H9 (cell line): ENCODE measurements around the gene DSTN. TPM values are rescaled to one million over a fixed set of nuclear protein-coding genes. Genes with fewer than 3 reads are reported as not detected.

Experiments used
- DNase-seq: peaks from one replicate; pipeline ENCODE4 v3.0.0-alpha.2; 2017
- H2AFZ ChIP-seq: one replicate; pipeline ENCODE4 v1.6.1; 2013; ENCODE audit warnings: mild to moderate bottlenecking, low read length, control low read depth, moderate library complexity
- H2AK5ac ChIP-seq: 2 replicates; pipeline ENCODE4 v1.6.1; 2013; ENCODE audit warnings: low read length, control low read depth, mixed read lengths; ENCODE audit not compliant: insufficient read length
- H2BK120ac ChIP-seq: one replicate; pipeline ENCODE4 v1.6.1; 2013; ENCODE audit warnings: low read depth, mild to moderate bottlenecking, low read length, control low read depth, inconsistent platforms; ENCODE audit not compliant: poor library complexity, severe bottlenecking
- H2BK12ac ChIP-seq: 2 replicates; pipeline ENCODE4 v1.6.1; 2013; ENCODE audit warnings: low read length, control low read depth, mixed read lengths, low read depth; ENCODE audit not compliant: insufficient read length
- H2BK15ac ChIP-seq: 2 replicates; pipeline ENCODE4 v1.6.1; 2013; ENCODE audit warnings: low read depth, low read length, control low read depth
- H2BK20ac ChIP-seq: one replicate; pipeline ENCODE4 v1.6.1; 2013; ENCODE audit warnings: low read depth, mild to moderate bottlenecking, low read length, control low read depth, inconsistent platforms; ENCODE audit not compliant: poor library complexity, severe bottlenecking
- H2BK5ac ChIP-seq: 2 replicates; pipeline ENCODE4 v1.6.1; 2013; ENCODE audit warnings: low read length, control low read depth, mixed read lengths; ENCODE audit not compliant: insufficient read length
- H3K14ac ChIP-seq: 2 replicates; pipeline ENCODE4 v1.6.1; 2013; ENCODE audit warnings: low read length, control low read depth; ENCODE audit not compliant: insufficient read depth
- H3K18ac ChIP-seq: 2 replicates; pipeline ENCODE4 v1.6.1; 2013; ENCODE audit warnings: low read depth, mild to moderate bottlenecking, mixed read lengths, low read length, control low read depth; ENCODE audit not compliant: insufficient read length
- H3K23ac ChIP-seq: 2 replicates; pipeline ENCODE4 v1.6.1; 2013; ENCODE audit warnings: low read length, control low read depth, mixed read lengths, low read depth; ENCODE audit not compliant: insufficient read length
- H3K23me2 ChIP-seq: 2 replicates; pipeline ENCODE4 v1.6.1; 2013; ENCODE audit warnings: low read depth, mild to moderate bottlenecking, mixed read lengths, low read length, control low read depth; ENCODE audit not compliant: insufficient read length, poor library complexity, severe bottlenecking
- H3K27ac ChIP-seq: 2 replicates; pipeline ENCODE4 v1.5.1; 2013; ENCODE audit warnings: low read length, control low read depth, mixed read lengths, low read depth; ENCODE audit not compliant: insufficient read length
- H3K27me3 ChIP-seq: 2 replicates; pipeline ENCODE4 v1.6.1; 2013; ENCODE audit warnings: low read length, control low read depth, inconsistent platforms; ENCODE audit not compliant: insufficient read depth
- H3K4ac ChIP-seq: 2 replicates; pipeline ENCODE4 v1.6.1; 2013; ENCODE audit warnings: low read depth, mild to moderate bottlenecking, control low read depth, inconsistent platforms, low read length, moderate library complexity
- H3K4me1 ChIP-seq: 2 replicates; pipeline ENCODE4 v1.6.1; 2013; ENCODE audit warnings: low read length, control low read depth, inconsistent platforms; ENCODE audit not compliant: insufficient read depth
- H3K4me2 ChIP-seq: 2 replicates; pipeline ENCODE4 v1.6.1; 2013; ENCODE audit warnings: low read length, control low read depth, mixed read lengths; ENCODE audit not compliant: insufficient read length, insufficient read depth
- H3K56ac ChIP-seq: 2 replicates; pipeline ENCODE4 v1.6.1; 2013; ENCODE audit warnings: low read depth, mild to moderate bottlenecking, mixed read lengths, low read length, control low read depth; ENCODE audit not compliant: insufficient read length
- H3K79me1 ChIP-seq: 2 replicates; pipeline ENCODE4 v1.6.1; 2013; ENCODE audit warnings: low read depth, mild to moderate bottlenecking, moderate library complexity, low read length, control low read depth, inconsistent platforms; ENCODE audit not compliant: insufficient read depth, poor library complexity, severe bottlenecking
- H3K79me2 ChIP-seq: 2 replicates; pipeline ENCODE4 v1.6.1; 2013; ENCODE audit warnings: low read length, control low read depth, inconsistent platforms; ENCODE audit not compliant: insufficient read depth
- H3K9ac ChIP-seq: 2 replicates; pipeline ENCODE4 v1.6.1; 2013; ENCODE audit warnings: low read length, control low read depth, mixed read lengths; ENCODE audit not compliant: insufficient read length; ENCODE audit errors: extremely low read depth
- H3K9me3 ChIP-seq: one replicate; pipeline ENCODE4 v1.6.1; 2013; ENCODE audit warnings: low read depth, low read length, inconsistent platforms; ENCODE audit not compliant: control insufficient read depth
- H3T11ph ChIP-seq: one replicate; pipeline ENCODE4 v1.6.1; 2013; ENCODE audit warnings: mild to moderate bottlenecking, low read length, control low read depth, inconsistent platforms
- H4K20me1 ChIP-seq: one replicate; pipeline ENCODE4 v1.6.1; 2013; ENCODE audit not compliant: control insufficient read depth, insufficient read length, insufficient read depth
- H4K5ac ChIP-seq: 2 replicates; pipeline ENCODE4 v1.6.1; 2013; ENCODE audit warnings: low read depth, mild to moderate bottlenecking, mixed read lengths, low read length, control low read depth; ENCODE audit not compliant: insufficient read length
- H4K8ac ChIP-seq: replicated peaks from 2 replicates; pipeline ENCODE4 v1.6.1; 2013; ENCODE audit warnings: low read length, control low read depth, mixed read lengths, low read depth; ENCODE audit not compliant: insufficient read length
- H4K91ac ChIP-seq: 2 replicates; pipeline ENCODE4 v1.6.1; 2013; ENCODE audit warnings: low read depth, mild to moderate bottlenecking, moderate library complexity, mixed read lengths, low read length, control low read depth; ENCODE audit not compliant: insufficient read length
- H3K27ac Mint-ChIP-seq, 3 experiments: 2 replicates in 2 of 3; 3 replicates in 1 of 3; pipeline ENCODE4 v1.8.0; 2020 to 2021; ENCODE audit warnings: mixed read lengths in 3 of 3, mild to moderate bottlenecking in 1 of 3, moderate library complexity in 1 of 3
- H3K27me3 Mint-ChIP-seq: 2 replicates; pipeline ENCODE4 v1.8.0; 2021; ENCODE audit warnings: low read depth, mild to moderate bottlenecking, moderate library complexity, mixed read lengths
- H3K36me3 Mint-ChIP-seq, 3 experiments: 2 replicates in 2 of 3; 3 replicates in 1 of 3; pipeline ENCODE4 v1.8.0; 2020 to 2021; ENCODE audit warnings: low read depth in 3 of 3, mixed read lengths in 3 of 3; ENCODE audit not compliant: insufficient read depth in 1 of 3
- H3K4me1 Mint-ChIP-seq, 2 experiments: 2 replicates each; pipeline ENCODE4 v1.8.0; 2020; ENCODE audit warnings: mixed read lengths in 2 of 2
- H3K4me3 Mint-ChIP-seq, 2 experiments: 2 replicates in 1 of 2; 3 replicates in 1 of 2; pipeline ENCODE4 v1.8.0; 2020 to 2021; ENCODE audit warnings: mild to moderate bottlenecking in 2 of 2, mixed read lengths in 2 of 2, moderate library complexity in 1 of 2
- H3K9me3 Mint-ChIP-seq, 2 experiments: 2 replicates in 1 of 2; 3 replicates in 1 of 2; pipeline ENCODE4 v1.8.0; 2020; ENCODE audit warnings: mild to moderate bottlenecking in 2 of 2, mixed read lengths in 2 of 2, moderate library complexity in 1 of 2
- WGBS: extraction: QIAGEN DNeasy Blood & Tissue Kit; methylation state at CpG from one replicate; pipeline ENCODE4 v1.1.7; 2013; ENCODE audit warnings: missing lambda C conversion rate, low lambda C conversion rate, mixed read lengths; ENCODE audit not compliant: insufficient read length; ENCODE audit errors: extremely low coverage; 5-methylcytosine and 5-hydroxymethylcytosine counted together
- total RNA-seq: library from RNA; stranded (reverse); gene quantifications from 2 replicates; pipeline ENCODE4 v1.2.1, GENCODE V29; 2021
- TF ChIP-seq, protein P1 (sequence below): fragments of 200-600 bp; sonication (generic); conservative IDR thresholded peaks from 3 replicates; pipeline ENCODE4 v1.8.0; 2021; ENCODE audit warnings: antibody characterized with exemption, mild to moderate bottlenecking

DSTN gene
- total RNA-seq, 1 experiment from 2014 or later: 145 TPM

DNA sequence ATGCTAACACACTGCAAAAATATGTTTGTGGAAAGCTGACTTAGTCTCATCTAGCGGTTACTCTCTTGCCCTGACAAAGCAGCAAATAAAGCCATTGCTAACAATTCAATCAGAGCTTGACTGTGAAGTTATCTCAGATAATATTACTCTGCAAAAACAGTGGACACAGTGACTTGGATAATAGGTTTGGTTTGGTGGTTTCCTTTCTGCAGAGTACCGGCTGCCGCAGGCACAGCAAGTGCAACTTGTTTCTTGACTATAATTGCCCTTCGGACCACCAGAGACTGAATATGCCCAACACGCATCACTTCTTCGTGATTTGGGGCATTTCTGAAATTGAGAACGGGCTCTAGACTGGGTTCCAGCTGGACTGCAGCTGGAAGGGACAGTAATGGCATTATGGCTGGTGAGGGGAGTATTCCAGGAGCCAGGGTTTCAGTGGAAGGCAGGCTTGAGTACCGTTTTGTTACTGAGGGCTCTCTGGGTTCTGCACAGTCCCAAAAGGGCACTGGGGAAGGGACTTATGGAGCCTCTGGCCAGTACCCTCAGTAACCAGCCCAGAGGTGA, 40.0 kb downstream of the DSTN start:
- no peak overlapping the region for H3K18ac ChIP-seq
- Mint-ChIP-seq H3K4me1 (peaks cover 9 to 12% of the 10 kb centered on the region in 2 experiments), H3K9me3 (no peaks in the 10 kb centered on the region), H3K27me3 (no peaks in the 10 kb centered on the region; the same call in 1 of the 2 replicates), H3K27ac (peak overlapping the region in 2 of 3 experiments; percentile 34 to 87; a peak in 4 of 7 replicates), H3K4me3 (no peak overlapping the region), H3K36me3 (peaks cover 2 to 16% (median 6%) of the 10 kb centered on the region in 3 experiments; a peak in 6 of 7 replicates)
- H2BK120ac ChIP-seq: no peak overlapping the region
- H4K91ac ChIP-seq: no peak overlapping the region
- no peaks in the 10 kb centered on the region; the same call in 1 of the 2 replicates for H3K4me1 ChIP-seq
- H2BK20ac ChIP-seq: no peak overlapping the region
- WGBS: no CpG with 5 or more reads among the region's 8 CpGs
- no peak overlapping the region for H2AFZ ChIP-seq
- H3K27ac ChIP-seq: no peak overlapping the region
- no peaks in the 10 kb centered on the region for H3K27me3 ChIP-seq
- no peaks in the 10 kb centered on the region for H3K79me1 ChIP-seq
- H3K56ac ChIP-seq: no peak overlapping the region
- no peak overlapping the region for H3K4me2 ChIP-seq
- no peak overlapping the region for H3K14ac ChIP-seq
- no peak overlapping the region for H3T11ph ChIP-seq
- no peaks in the 10 kb centered on the region for H4K20me1 ChIP-seq
- no peak for DNase-seq
- no peak overlapping the region for H3K4ac ChIP-seq
- H3K9ac ChIP-seq: no peak overlapping the region
- no peak overlapping the region for H2BK12ac ChIP-seq
- H3K79me2 ChIP-seq: no peaks in the 10 kb centered on the region
- H2BK15ac ChIP-seq: no peak overlapping the region
- no peak overlapping the region for H2BK5ac ChIP-seq
- H2AK5ac ChIP-seq: no peak overlapping the region
- no peak overlapping the region for H4K8ac ChIP-seq
- H3K23me2 ChIP-seq: no peaks in the 10 kb centered on the region
- H3K9me3 ChIP-seq: no peaks in the 10 kb centered on the region
- no peak overlapping the region for H3K23ac ChIP-seq
- TF ChIP-seq, protein P1, sequence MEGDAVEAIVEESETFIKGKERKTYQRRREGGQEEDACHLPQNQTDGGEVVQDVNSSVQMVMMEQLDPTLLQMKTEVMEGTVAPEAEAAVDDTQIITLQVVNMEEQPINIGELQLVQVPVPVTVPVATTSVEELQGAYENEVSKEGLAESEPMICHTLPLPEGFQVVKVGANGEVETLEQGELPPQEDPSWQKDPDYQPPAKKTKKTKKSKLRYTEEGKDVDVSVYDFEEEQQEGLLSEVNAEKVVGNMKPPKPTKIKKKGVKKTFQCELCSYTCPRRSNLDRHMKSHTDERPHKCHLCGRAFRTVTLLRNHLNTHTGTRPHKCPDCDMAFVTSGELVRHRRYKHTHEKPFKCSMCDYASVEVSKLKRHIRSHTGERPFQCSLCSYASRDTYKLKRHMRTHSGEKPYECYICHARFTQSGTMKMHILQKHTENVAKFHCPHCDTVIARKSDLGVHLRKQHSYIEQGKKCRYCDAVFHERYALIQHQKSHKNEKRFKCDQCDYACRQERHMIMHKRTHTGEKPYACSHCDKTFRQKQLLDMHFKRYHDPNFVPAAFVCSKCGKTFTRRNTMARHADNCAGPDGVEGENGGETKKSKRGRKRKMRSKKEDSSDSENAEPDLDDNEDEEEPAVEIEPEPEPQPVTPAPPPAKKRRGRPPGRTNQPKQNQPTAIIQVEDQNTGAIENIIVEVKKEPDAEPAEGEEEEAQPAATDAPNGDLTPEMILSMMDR: no peak
- no peak overlapping the region for H4K5ac ChIP-seq
